GM19238 (cell line): ENCODE measurements around the gene HLTF.
"Not testable (repeated sequence)": the region's sequence is repeated elsewhere in the genome, so short reads cannot be mapped to it uniquely, and the experiment has no call there.

Experiments used
- DNase-seq: peaks from one replicate; pipeline ENCODE4 v3.0.0; 2011; ENCODE audit warnings: low spot score; ENCODE audit not compliant: insufficient read length

HLTF gene, protein sequence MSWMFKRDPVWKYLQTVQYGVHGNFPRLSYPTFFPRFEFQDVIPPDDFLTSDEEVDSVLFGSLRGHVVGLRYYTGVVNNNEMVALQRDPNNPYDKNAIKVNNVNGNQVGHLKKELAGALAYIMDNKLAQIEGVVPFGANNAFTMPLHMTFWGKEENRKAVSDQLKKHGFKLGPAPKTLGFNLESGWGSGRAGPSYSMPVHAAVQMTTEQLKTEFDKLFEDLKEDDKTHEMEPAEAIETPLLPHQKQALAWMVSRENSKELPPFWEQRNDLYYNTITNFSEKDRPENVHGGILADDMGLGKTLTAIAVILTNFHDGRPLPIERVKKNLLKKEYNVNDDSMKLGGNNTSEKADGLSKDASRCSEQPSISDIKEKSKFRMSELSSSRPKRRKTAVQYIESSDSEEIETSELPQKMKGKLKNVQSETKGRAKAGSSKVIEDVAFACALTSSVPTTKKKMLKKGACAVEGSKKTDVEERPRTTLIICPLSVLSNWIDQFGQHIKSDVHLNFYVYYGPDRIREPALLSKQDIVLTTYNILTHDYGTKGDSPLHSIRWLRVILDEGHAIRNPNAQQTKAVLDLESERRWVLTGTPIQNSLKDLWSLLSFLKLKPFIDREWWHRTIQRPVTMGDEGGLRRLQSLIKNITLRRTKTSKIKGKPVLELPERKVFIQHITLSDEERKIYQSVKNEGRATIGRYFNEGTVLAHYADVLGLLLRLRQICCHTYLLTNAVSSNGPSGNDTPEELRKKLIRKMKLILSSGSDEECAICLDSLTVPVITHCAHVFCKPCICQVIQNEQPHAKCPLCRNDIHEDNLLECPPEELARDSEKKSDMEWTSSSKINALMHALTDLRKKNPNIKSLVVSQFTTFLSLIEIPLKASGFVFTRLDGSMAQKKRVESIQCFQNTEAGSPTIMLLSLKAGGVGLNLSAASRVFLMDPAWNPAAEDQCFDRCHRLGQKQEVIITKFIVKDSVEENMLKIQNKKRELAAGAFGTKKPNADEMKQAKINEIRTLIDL

DNA sequence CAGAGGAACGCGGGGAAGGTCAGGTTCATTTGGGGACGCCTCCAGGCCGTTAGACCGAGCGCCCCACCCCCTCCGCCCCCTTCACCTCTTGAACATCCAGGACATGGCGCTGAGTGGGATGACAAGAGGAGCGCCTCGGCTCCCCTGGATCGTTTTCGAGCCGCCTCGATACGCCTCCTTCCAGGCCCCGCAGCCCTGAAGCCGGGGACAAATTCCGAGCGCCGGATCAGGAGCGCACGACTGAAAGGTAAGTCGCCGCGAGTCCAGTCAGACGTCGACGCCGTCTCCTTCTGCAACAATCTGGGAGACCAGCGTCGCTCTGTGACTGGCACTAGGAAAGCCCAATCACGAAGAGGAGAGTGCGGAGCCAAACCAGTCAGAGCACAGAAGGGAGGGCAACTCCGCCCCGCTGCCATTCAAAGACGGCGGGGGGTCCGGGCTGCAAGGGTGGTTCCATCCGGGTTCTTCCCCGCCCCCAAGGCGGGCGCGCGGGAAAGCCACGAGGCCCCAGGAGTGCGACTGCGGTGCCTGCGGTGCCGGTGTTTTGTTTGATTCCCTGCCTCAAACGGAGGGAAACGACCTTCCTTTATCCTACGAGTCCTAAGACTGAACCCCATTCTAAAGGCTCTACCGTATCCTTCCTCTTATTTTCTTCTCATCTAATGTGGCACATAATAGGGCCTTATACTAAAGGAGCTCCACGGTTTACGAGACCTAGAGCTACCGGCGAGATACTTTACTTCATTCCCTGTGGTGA, at the start of gene HLTF:
Gene HLTF, minus strand, starts transcription at position 302 of the 757 bp plus-strand sequence. Its CDS starts 197 bp downstream, at position 105.
- DNase-seq: peak; percentile 85

DNA sequence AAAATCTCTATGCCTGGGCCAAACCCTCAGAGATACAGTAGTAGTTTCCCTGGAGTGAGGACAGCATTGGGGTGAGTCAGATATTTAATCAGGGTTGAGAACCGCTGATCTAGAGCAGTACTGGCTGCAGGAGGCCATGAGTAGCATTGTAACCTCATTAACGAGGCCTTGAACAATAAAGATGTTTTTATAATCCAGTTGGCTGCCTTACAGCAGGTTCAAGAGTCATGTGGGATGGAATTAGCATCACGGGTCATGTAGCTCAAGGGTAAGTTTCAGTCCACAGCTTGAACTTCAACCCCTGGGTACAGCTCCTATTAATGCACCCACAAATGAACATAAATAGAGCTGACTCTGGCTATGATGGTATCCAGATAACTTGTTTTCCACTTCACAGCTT, 48.2 kb upstream of the HLTF start:
- no peak for DNase-seq

DNA sequence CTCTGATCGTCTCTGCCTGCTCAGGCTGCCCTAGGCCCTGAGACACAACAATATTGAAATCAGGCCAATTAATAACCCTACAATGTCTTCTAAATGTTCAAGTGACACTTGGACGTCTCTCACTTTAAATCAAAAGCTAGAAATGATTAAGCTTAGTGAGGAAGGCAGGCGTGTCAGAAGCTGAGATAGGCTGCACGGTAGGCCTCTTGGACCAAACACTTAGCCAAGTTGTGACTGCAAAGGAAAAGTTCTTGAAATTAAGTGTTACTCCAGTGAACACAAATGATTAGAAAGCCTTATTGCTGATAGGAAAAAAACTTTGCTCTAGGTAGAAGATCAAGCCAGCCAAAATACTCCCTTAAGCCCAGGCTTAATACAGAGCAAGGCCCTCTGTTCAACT, 45.3 kb upstream of the HLTF start:
- DNase-seq: no peak

DNA sequence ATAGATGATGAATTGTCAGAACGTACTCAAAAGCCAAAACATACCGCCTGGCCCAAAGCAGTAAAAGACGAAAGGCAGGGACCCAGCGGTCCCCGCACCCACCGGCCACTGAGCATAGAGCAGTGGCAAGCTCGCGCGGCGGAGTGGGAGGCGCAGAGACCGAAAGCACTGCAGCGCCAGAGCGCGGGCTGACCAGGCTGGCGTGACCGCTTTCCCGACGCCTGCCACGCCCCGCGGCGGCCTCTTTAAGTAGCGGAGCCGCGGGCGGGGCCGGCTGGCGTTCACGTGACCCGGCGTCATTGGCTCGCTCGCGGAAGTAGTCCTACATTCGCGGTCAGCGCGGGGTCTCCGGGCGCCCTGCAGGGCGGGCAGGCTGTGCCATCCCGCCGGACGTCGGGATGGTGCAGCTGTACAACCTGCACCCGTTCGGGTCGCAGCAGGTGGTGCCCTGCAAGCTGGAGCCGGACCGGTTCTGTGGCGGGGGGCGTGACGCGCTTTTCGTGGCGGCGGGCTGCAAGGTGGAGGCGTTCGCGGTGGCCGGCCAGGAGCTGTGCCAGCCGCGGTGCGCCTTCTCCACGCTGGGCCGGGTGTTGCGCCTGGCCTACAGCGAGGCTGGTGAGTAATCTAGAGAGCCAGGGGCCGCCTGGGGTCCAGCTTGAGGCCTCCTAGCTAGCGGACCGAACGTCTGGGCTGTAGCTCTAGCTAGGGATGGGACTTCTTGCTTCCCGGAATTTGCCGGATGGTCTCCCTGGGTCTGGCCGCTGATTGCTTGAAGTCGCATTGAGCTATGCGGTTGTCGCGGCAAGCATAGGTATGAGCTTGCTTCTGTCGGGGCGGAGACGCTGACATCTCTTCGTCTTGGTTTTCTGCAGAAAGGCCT, 43.2 kb upstream of the HLTF start, which contains the start of gene HPS3:
Gene HPS3, plus strand, starts transcription at position 313 of the 880 bp plus-strand sequence. Its CDS starts 86 bp downstream, at position 399.
- peak; percentile 79 for DNase-seq

DNA sequence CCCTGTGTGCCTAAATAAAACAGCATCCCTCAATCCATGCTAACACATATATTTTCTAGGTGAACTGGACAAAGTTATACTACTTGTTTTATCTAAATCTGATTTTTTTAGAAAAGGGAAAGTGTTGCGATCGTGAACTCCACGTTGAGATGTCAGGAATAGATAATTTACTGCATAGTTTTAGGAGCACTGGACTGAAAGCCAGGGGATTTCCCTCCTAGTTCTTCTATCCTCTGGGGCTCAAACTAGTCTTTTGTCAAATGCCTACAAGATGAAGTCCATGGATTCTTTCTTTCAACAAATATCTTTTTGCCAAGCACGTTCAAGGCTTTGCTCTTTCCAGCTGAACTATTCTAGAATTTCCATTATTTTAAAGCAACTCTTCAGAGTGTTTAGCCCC, 42.5 kb upstream of the HLTF start:
- DNase-seq: no peak

DNA sequence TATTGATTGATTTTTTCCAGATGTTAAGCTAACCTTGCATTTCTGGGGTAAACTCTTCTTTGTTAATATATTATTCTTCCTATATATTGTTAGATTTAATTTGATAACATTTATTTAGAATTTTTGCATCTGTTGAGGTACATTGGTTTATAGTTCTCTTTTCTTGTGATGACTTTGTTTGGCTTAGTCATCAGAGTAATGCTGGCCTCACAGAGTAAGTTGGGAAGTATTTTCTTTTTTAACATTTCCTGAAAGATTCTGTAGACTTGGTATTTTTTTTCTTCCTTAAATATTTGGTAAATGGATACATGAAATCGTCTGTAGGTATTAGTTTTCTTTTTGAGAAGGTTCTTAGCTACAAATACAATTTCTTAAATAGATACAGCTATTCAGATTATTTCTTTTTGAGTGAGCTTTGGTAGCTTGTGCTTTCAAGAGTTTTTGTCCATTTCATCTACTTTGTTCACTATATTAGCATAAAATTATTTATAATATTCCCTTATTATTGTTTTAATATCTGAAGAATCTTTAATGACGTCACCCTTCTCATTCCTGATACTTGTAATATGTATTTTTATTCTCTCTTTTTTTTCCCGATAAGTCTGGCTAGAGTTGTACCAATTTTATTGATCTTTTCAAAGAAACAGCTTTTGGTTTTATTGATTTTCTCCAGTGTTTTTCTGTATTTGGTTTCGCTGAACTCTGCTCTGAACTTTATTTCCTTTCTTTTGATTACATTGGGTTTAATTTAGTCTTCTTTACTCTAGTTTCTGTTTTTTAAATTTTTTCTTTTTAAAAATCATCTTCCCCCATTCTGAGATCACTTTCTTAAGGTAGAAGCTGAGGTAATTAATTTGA, 36.6 kb upstream of the HLTF start:
- no peak for DNase-seq

DNA sequence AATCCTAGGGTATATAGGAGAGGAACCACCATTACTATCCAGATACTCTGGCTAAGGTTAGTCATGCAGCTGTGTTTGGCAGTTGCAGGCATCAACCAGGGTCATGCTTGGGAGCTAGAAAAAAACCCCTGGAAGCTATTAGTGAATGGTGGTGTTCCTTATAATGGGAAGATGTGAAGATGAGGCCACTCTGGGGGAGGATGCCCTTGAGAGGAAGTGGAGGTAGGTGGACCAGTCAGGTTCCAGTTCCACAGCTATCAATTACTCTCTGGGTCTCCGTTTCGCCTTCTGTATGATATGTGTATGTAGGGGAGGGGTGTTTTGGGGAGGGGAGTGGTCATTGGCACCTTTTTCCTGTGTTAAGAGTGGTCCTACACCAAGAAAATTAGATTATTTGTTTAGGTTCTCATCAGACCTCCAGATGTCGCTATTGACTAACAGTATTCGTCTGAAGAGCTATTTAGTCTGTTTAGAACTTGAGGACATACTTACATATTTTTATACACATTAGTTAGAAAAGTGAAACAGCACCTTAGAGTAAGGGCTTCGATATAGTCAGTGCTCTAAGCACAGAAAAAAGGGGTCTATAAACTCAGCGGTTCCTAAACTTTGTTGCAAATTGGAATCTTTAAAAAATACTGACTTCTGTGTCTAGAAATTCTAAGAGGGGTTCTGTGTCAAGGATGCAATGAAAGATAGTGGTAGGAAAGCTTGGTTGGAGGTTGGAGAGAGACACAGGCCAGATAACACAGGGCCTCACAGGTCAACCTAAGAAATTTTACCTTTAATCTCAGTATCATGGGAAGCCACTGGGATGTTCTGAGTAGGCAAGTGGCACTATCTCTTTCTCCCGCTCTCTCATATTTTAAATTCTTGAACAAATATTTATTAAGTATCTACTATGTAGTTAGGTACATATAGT, 34.0 kb upstream of the HLTF start:
- no peak for DNase-seq

DNA sequence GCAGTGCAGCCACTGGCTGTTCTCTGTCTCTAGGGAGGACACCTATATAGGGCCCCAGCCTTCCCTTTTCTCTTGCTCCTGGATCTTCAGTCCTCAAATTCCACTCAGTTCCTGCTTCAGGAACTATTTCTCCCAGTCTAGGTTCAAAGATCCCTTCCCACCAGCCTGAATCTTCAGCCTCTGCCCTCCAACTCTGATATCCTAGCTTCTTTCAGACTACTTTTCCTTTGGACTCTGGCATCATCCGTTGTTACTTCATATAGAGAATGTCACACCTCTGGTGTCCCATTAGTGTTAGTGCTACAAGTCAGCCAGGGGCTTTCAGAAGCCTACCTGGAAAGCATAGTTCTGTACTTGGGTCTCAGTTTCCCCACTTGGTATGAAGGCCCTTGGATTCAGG, 33.1 kb upstream of the HLTF start:
- no peak for DNase-seq

DNA sequence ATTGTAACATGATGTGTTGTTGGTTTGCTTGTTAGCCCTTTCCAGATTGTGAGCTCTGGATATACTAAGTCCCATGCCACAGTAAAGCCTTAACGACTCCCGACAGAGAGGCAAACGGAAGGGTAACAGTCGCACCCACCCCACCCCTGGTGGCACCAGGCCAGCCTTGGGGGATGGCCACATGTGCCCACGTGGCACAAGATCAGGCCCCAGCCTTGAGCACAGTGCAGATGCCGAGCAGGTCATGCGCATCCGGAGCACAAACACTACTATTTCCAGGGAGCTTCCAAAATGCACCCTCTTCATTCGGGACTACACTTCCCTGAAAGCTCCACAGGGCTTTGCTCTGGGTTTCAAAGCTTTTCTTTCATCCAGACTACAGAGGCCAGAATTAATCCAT, 32.4 kb upstream of the HLTF start:
- DNase-seq: no peak

DNA sequence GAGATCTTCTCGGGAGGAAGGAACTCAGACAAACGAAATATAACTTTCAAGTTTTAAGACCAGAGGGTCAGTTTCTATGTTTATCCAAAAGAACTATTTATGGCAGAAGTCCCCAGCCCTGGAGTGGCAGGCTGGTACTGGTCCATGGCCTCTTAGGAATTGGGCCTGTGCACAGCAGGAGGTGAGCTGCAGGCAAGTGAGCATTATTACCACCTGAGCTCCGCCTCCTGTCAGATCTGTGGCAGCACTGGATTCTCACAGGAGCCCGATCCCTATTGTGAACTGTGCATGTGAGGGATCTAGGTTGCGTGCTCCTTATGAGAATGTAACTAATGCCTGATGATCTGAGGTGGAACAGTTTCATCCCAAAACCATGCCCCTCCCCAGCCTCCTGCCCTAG, 28.8 kb upstream of the HLTF start:
- DNase-seq: no peak

DNA sequence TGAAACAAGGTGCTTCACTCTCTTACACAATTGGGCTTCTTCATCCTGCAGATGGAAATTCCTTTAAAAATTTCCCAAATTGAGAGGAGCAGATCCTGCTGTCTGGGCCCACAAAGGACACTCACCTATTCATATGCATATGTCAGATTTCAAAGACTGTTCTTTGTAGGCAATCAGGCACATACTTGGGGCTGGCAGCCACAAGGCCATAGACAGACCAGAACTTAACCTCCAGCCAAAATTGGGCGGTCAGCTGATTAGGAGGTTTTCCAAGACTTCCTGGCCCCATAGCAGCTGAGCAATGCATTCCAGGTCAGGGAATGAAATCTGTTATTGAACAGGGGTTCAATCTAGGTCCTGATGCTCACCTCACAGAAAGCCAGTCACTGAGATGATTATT, 28.1 kb upstream of the HLTF start:
- no peak for DNase-seq

DNA sequence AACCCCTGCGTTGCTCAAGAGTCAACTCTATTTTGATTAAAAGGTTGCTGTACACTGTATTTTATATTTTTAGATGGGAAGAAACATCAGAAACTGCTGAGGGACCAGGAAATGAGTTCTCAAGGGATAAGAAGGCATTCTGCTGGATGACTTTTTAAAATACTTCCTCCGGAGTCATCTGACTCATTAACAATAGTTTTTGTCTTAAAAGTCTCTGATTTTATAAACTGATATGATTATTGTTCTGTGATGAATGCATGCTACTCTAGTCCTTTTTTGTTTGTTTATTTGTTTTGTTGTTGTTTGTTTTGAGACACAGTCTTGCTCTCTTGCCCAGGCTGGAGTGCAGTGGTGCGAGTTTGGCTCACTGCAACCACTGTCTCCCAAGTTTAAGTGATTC, 18.2 kb upstream of the HLTF start:
- no peak for DNase-seq

DNA sequence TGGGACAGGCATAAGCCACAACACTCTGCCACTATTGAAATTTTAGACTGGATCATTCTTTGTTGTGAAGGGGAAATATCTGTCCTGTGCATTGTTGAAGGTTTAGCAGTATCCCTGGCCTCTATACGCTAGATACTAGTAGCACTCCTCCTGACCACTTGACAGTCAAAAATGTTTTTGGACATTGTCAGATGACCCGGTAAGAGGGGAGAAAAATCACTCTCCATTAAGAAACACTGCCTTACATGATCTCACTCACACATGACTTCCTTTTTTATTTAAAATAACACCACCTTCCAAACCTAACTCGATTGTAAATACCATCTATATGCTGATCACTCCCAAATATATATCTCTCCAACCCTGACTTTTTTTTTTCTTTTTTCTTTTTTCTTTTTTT, 15.3 kb upstream of the HLTF start:
- DNase-seq: no peak

DNA sequence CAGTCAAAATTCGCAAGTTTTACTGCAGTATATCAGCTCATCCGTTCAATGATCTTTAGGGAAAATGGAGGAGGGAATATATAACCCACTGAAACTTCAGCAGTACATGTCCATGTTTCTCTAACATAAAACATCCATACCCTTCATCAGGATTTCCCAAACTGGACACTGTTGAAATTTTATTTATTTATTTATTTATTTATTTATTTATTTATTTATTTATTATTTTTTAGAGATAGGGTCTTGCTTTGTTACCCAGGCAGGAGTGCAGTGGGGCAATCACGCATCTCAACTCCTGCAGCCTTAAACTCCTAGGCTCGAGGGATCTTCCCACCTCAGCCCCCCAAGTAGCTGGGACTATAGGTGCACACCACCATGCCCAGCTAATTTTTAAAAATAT, 14.8 kb upstream of the HLTF start:
- no peak for DNase-seq

DNA sequence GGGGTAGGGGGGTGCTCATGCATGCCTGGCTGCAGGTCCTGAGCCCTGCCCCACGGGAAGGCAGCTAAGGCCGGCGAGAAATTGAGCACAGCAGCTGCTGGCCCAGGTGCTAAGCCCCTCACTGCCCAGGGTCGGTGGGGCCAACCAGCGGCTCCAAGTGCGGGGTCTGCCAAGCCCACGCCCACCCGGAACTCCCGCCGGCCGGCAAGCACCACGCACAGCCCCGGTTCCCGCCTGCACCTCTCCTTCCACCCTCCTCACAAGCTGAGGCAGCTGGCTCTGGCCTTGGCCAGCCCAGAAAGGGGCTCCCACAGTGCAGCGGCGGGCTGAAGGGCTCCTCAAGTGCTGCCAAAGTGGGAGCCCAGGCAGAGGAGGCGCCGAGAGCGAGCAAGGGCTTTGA, 11.7 kb upstream of the HLTF start:
- DNase-seq: not testable (repeated sequence)

DNA sequence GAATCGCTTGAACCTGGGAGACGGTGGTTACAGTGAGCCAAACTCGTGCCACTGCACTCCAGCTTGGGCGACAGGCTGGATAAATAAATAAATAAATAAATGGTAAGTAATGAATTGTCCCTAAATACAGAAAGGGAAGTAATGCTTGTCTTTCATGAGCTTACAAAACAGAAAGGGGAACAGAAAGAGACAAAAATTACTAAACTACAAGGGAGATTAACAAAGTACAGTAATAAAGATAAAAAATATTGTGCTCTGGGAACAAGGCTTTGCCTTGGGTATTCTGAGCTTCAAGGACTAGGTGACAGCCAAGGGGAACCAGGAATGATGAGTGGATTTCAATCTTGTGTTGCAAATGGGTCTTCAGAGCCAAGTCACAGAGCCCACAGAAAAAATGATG, 9.2 kb upstream of the HLTF start:
- no peak for DNase-seq

DNA sequence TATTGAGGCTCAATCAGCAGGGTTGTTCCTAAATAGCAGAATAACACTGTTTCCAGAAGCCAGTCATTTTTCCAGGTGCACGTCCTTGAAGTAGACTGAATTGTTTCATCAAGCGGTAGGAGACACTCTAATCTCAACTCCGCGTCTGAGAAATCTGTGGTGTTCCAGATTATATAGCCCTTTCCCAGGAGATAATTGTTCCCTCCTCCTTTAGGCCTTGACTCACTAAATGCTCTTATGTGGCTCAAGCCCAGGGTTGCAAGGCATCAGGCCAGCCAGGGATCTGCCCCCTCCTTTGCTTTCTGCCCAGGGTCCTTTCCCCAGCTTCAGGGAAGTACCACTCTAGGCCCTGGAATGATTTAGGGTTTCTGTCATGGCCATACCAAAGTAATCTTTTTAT, 5.7 kb upstream of the HLTF start:
- DNase-seq: no peak

DNA sequence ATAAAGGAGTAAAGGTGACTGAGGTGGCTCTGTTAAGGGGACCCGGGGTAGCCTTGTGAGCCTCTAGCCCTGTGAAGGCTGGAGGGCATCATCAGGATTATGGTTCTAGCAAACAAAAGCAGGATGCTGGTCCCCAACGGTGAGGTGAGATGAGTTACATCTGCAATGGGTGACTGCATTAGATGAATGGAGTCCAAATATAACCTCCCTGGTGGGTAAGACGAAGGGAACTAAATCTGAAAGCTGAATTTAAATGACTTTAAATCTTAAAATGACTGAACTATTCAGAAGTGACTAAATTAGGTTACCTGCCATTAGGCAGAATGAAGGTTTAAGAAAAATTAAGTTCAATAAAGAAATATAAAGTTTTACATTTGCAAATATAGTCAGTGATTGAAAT, 4.6 kb upstream of the HLTF start:
- DNase-seq: no peak
